BE2C (cell line): ENCODE results near the gene HPSE2.

Experiments used
- DNase-seq: peaks from one replicate; pipeline ENCODE4 v3.0.0-alpha.2; 2020
- H3K27me3 ChIP-seq: fragments of 250-450 bp; sonication (Bioruptor Pico); 2 replicates; pipeline ENCODE4 v1.5.1; 2020; ENCODE audit warnings: mild to moderate bottlenecking
- H3K36me3 ChIP-seq: fragments of 250-450 bp; sonication (Bioruptor Pico); 2 replicates; pipeline ENCODE4 v1.5.1; 2020; ENCODE audit warnings: mild to moderate bottlenecking
- H3K4me1 ChIP-seq: fragments of 250-450 bp; sonication (Bioruptor Pico); 2 replicates; pipeline ENCODE4 v1.5.1; 2020
- H3K4me3 ChIP-seq: 2 replicates; pipeline ENCODE4 v1.5.1; 2011; ENCODE audit warnings: low read depth, low read length
- H3K9me3 ChIP-seq: fragments of 250-450 bp; sonication (Bioruptor Pico); 2 replicates; pipeline ENCODE4 v1.5.1; 2020
- TF ChIP-seq, protein P1 (sequence below): IDR thresholded peaks from 2 replicates; pipeline ENCODE4 v1.5.1; 2012; ENCODE audit warnings: mild to moderate bottlenecking, low read depth, low read length

HPSE2 gene

DNA sequence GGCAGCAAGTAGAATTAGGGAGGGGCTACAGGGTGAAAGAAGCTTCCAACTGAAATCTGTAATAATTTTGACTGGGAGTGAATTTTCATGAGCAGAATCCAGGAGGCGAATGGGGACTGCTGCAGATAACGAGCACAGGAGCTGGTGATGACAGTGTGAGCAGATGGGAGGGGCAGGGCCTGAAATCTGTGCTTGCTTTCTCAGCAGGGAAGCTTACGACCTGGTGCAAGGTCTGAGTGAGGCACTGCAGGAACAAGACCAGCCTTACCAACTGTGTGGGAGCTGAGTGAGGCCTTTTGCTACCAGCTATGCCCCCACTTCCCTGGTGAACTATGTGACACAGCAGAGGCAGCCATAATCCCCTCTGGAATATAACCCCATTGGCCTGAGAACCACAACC lies 109.8 kb downstream of the HPSE2 start:
- H3K36me3 ChIP-seq = no peaks in the 10 kb centered on the region
- H3K4me1 ChIP-seq = no peaks in the 10 kb centered on the region
- H3K9me3 ChIP-seq = no peaks in the 10 kb centered on the region
- H3K4me3 ChIP-seq = no peak overlapping the region
- H3K27me3 ChIP-seq = no peaks in the 10 kb centered on the region
- no peak for DNase-seq
- TF ChIP-seq, protein P1, sequence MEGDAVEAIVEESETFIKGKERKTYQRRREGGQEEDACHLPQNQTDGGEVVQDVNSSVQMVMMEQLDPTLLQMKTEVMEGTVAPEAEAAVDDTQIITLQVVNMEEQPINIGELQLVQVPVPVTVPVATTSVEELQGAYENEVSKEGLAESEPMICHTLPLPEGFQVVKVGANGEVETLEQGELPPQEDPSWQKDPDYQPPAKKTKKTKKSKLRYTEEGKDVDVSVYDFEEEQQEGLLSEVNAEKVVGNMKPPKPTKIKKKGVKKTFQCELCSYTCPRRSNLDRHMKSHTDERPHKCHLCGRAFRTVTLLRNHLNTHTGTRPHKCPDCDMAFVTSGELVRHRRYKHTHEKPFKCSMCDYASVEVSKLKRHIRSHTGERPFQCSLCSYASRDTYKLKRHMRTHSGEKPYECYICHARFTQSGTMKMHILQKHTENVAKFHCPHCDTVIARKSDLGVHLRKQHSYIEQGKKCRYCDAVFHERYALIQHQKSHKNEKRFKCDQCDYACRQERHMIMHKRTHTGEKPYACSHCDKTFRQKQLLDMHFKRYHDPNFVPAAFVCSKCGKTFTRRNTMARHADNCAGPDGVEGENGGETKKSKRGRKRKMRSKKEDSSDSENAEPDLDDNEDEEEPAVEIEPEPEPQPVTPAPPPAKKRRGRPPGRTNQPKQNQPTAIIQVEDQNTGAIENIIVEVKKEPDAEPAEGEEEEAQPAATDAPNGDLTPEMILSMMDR = no peak

DNA sequence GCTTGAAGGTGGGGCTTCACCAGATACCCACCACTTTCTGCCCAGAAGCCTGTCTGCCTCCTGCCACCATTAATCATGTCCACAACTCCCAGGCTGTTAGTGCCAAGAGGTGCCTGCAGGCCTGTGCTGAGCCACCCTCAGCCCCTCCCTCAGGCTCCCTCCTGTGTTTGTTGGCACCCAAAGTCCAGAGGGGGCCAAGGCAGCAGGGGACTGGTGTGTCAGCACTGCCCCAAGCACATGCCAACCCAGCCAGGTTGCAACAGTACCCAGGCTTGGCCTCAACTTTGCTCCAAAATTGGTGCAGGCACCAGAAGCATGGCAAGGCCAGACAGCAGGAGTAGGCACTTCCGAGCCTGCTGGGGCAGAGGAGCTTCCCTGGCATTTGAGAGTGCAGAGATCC lies 111.3 kb downstream of the HPSE2 start:
- Histone ChIP-seq H3K36me3 (no peaks in the 10 kb centered on the region), H3K4me1 (no peaks in the 10 kb centered on the region), H3K9me3 (no peaks in the 10 kb centered on the region), H3K27me3 (no peaks in the 10 kb centered on the region), H3K4me3 (no peak overlapping the region)
- no peak for DNase-seq
- TF ChIP-seq, protein P1 = no peak

DNA sequence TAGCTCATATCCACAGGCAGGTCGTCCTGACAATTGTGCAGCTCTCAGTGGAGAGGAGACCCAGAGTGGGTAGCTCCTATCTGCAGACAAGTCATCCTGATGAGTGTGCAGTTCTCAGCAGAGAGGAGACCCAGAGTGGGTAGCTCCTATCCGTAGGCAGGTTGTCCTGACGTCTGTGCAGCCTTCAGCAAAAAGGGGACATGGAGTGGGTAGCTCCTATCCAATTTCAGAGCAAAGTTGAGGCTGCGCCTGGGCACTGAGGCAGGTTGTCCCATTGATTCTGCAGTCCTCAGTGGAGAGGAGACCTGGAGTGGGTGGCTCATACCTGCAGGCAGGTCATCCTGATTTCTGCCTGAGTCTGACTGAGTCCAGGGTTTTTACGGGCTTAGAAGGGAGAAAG lies 111.8 kb downstream of the HPSE2 start:
- Histone ChIP-seq H3K4me3 (no peak overlapping the region), H3K27me3 (no peaks in the 10 kb centered on the region), H3K9me3 (no peaks in the 10 kb centered on the region), H3K36me3 (no peaks in the 10 kb centered on the region), H3K4me1 (no peaks in the 10 kb centered on the region)
- TF ChIP-seq, protein P1 = no peak
- no peak for DNase-seq

DNA sequence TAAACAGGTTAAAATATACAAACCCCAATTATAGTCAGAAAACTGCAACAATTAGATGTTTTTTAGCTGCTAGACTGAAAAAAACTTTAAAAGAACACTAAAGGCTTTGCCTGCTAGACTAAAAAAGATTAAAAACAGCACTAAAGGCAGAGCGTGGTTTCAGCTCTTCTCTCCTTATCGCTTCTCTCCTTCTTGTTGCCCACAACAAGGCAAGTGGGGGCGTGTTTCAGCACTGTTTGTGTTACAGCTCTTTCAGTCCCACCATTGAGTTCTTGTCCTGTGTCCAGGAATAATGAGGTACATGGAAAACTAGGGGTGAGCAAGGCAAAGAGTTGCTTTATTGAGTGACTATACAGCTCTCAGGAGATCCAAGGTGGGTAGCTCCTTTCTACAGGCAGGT lies 112.3 kb downstream of the HPSE2 start:
- Histone ChIP-seq H3K4me3 (no peak overlapping the region), H3K27me3 (no peaks in the 10 kb centered on the region), H3K9me3 (no peaks in the 10 kb centered on the region), H3K4me1 (no peaks in the 10 kb centered on the region), H3K36me3 (no peaks in the 10 kb centered on the region)
- TF ChIP-seq, protein P1 = no peak
- DNase-seq = no peak

DNA sequence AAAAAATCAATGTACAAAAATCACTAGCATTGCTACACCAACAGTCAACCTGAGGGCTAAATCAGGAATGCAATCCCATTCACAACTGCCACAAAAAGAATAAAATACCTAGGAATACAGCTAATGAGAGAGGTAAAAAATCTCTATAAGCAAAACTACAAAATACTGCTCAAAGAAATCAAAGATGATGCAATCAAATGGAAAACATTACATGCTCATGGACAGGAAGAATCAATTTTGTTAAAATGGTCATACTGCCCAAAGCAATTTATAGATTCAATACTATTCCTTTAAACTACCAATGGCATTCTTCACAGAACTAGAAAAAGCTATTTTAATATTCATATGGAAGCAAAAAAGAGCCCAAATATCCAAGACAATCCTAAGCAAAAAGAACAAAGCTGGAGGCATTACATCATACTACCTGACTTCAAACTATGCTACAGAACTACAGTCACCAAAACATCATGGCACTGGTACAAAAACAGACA lies 116.3 kb downstream of the HPSE2 start:
- TF ChIP-seq, protein P1 = no peak
- DNase-seq = no peak
- no peaks in the 10 kb centered on the region for H3K36me3 ChIP-seq
- H3K27me3 ChIP-seq = no peaks in the 10 kb centered on the region
- no peaks in the 10 kb centered on the region for H3K9me3 ChIP-seq
- H3K4me3 ChIP-seq = no peak overlapping the region
- H3K4me1 ChIP-seq = no peaks in the 10 kb centered on the region

DNA sequence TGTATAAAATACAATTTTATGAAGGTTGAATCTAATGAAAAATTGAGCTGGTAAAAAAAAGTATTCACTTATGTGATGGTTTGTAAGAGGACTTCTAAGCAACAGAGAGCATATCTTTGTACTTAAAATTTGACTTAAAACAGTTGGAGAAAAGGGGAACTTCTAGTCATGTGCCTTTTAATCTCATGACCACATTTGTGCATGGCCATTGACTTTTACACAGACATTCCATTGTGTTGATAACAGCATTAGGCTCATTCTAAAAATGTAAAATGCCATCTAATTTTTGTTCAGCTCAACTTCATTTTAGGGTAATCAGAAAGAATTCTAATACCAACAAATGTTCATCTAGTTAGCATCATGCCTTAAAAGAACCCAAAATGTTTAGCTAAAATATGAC lies 119.9 kb downstream of the HPSE2 start:
- DNase-seq = no peak
- Histone ChIP-seq H3K4me3 (no peak overlapping the region), H3K4me1 (no peaks in the 10 kb centered on the region), H3K9me3 (no peaks in the 10 kb centered on the region), H3K27me3 (no peaks in the 10 kb centered on the region), H3K36me3 (no peaks in the 10 kb centered on the region)
- TF ChIP-seq, protein P1 = no peak
